Transverse colon (tissue), 4 donors: ENCODE measurements around the gene HMG20A. TPM values are rescaled to one million over a fixed set of nuclear protein-coding genes. Genes with fewer than 3 reads are reported as not detected.

Experiments used
- DNase-seq: peaks from one replicate; pipeline ENCODE4 v3.0.0-alpha.2; 2019
- H3K27ac ChIP-seq, 4 donors: fragments of 200-600 bp; sonication (generic); 2 replicates each; pipeline ENCODE4 v1.5.1; 2016 to 2018; ENCODE audit warnings: inconsistent platforms in 4 of 4
- H3K27me3 ChIP-seq: fragments of 200-600 bp; sonication (generic); 2 replicates; pipeline ENCODE4 v1.5.1; 2017; ENCODE audit warnings: inconsistent platforms
- H3K36me3 ChIP-seq, 4 donors: fragments of 200-600 bp; sonication (generic); 2 replicates each; pipeline ENCODE4 v1.5.1; 2017 to 2019; ENCODE audit warnings: inconsistent platforms in 4 of 4
- H3K4me1 ChIP-seq, 4 donors: fragments of 200-600 bp; sonication (generic); 2 replicates each; pipeline ENCODE4 v1.5.1; 2017 to 2020; ENCODE audit warnings: inconsistent platforms in 4 of 4
- H3K4me3 ChIP-seq, 4 donors: fragments of 200-600 bp; sonication (generic); 1 replicate in 1 of 4; 2 replicates in 3 of 4; pipeline versions ENCODE4 v1.5.1 to v1.6.1; 2017 to 2019; ENCODE audit warnings: inconsistent platforms in 4 of 4
- H3K9me3 ChIP-seq, 2 donors: fragments of 200-600 bp; sonication (generic); 2 replicates each; pipeline ENCODE4 v1.5.1; 2017 to 2019; ENCODE audit warnings: inconsistent platforms in 2 of 2
- EP300 ChIP-seq: sonication (generic); formaldehyde crosslinking; IDR thresholded peaks from one replicate; pipeline ENCODE4 v1.6.1; 2017; ENCODE audit warnings: antibody characterized with exemption, low read depth
- POLR2A ChIP-seq: fragments of 450-650 bp; IDR thresholded peaks from one replicate; pipeline ENCODE4 v1.6.1; 2016; ENCODE audit warnings: antibody characterized with exemption, mild to moderate bottlenecking, moderate library complexity
- POLR2AphosphoS5 ChIP-seq, 3 donors: sonication (generic); formaldehyde crosslinking; IDR thresholded peaks; one replicate each; pipeline ENCODE4 v1.6.1; 2016; ENCODE audit warnings: antibody characterized with exemption in 3 of 3
- WGBS, 2 donors: methylation state at CpG; one replicate each; pipeline ENCODE4 v1.1.5; 2018; ENCODE audit warnings: low coverage in 1 of 2; 5-methylcytosine and 5-hydroxymethylcytosine counted together
- in situ Hi-C, 4 donors: fragments of 200-750 bp; cut with MboI; loops; one replicate each; pipeline versions ENCODE4 v1.15.0 to v1.15.1; 2017; ENCODE audit warnings: low sequenced_read_pairs in 3 of 4, low pct_ligation_motif_present in 1 of 4, low pct_unique_long_range_greater_than_20kb in 1 of 4
- intact Hi-C: fragments of 100-400 bp; cut with DNase I; formaldehyde crosslinking; loops from one replicate; pipeline ENCODE4 v1.15.1; 2023; ENCODE audit warnings: low total_unique reads
- total RNA-seq, 4 donors: library from RNA; depleted of rRNA; stranded (reverse); fragments of >200 nt; gene quantifications; one replicate each; pipeline ENCODE4 v1.1.0, GENCODE V29; 2016
- TF ChIP-seq, protein P1 (sequence below), 5 experiments: fragments of 200-600 bp in 3 of 5; fragments of 450-650 bp in 2 of 5; sonication (generic) in 3 of 5; IDR thresholded peaks; 1 replicate in 2 of 5; 2 replicates in 3 of 5; pipeline ENCODE4 v1.5.1; 2016 to 2017; ENCODE audit warnings: antibody characterized with exemption in 5 of 5, inconsistent platforms in 3 of 5, mild to moderate bottlenecking in 2 of 5, moderate library complexity in 1 of 5

HMG20A gene
- total RNA-seq, 4 donors from 2014 or later = 27.5 to 51.1 (median 37.0) TPM

GRCh38 chr15:77497110-77497737, 76.5 kb downstream of the HMG20A start:
- peak; percentile 22 for DNase-seq
- peak overlapping the region in 1 of 4 donors; percentile 13 for H3K4me3 ChIP-seq
- H3K36me3 ChIP-seq = no peaks in the 10 kb centered on the region
- H3K4me1 ChIP-seq = peaks cover 13 to 29% (median 19%) of the 10 kb centered on the region in 4 donors
- no peaks in the 10 kb centered on the region for H3K27me3 ChIP-seq
- peak overlapping the region; percentile 41 to 83 (median 72) for H3K27ac ChIP-seq
- H3K9me3 ChIP-seq = no peaks in the 10 kb centered on the region
- TF ChIP-seq, protein P1, sequence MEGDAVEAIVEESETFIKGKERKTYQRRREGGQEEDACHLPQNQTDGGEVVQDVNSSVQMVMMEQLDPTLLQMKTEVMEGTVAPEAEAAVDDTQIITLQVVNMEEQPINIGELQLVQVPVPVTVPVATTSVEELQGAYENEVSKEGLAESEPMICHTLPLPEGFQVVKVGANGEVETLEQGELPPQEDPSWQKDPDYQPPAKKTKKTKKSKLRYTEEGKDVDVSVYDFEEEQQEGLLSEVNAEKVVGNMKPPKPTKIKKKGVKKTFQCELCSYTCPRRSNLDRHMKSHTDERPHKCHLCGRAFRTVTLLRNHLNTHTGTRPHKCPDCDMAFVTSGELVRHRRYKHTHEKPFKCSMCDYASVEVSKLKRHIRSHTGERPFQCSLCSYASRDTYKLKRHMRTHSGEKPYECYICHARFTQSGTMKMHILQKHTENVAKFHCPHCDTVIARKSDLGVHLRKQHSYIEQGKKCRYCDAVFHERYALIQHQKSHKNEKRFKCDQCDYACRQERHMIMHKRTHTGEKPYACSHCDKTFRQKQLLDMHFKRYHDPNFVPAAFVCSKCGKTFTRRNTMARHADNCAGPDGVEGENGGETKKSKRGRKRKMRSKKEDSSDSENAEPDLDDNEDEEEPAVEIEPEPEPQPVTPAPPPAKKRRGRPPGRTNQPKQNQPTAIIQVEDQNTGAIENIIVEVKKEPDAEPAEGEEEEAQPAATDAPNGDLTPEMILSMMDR (IDR thresholded peaks at IDR 0.05) = peak in 2 of 5 experiments; percentile 3 to 7
- no peak for TF ChIP-seq POLR2A
- in situ Hi-C loops (loop anchor here in 3 of 4 donors (5.0 to 25.0 kb wide), 3 partner anchors 372 to 385 kb away; no protein-coding TSS in a partner anchor), intact Hi-C loops (loop anchor here (2.0 kb wide), 1 partner anchor 78 kb away; no protein-coding TSS in a partner anchor)
- WGBS, 2 donors = 22 to 67% methylated on average over 1 to 6 of the region's 7 CpGs

DNA sequence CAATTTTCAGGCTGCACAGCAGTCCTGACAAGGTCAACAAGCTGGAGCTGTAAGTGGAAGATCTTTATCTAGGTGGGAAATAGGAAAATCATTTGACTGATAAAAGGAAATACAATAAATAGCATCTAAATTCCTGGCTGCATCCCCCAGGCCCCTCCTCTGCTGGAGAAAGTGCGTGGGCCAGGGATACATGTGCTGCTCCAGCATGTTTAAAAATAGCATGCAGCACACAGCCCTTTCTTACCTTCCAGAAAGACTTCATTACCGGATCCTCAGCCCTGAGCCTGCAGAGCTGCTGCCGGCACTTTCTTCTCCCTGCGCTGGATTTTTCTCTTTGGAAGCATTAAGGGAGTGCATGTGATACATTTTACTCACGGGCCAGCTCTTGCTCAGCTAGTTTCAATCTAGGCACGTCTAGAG, 77.3 kb downstream of the HMG20A start:
- in situ Hi-C loops (loop anchor here in 3 of 4 donors (5.0 to 25.0 kb wide), 3 partner anchors 373 to 386 kb away; no protein-coding TSS in a partner anchor), intact Hi-C loops (loop anchor here (2.0 kb wide), 1 partner anchor 79 kb away; no protein-coding TSS in a partner anchor)
- Histone ChIP-seq H3K9me3 (no peaks in the 10 kb centered on the region), H3K4me1 (peaks cover 13 to 29% (median 19%) of the 10 kb centered on the region in 4 donors), H3K36me3 (no peaks in the 10 kb centered on the region), H3K27ac (peak overlapping the region in 3 of 4 donors; percentile 71 to 83 (median 73)), H3K4me3 (no peak overlapping the region), H3K27me3 (no peaks in the 10 kb centered on the region)
- DNase-seq = no peak
- 60 to 76% methylated on average over 4 to 6 of the region's 6 CpGs for WGBS, 2 donors
- TF ChIP-seq POLR2A = no peak
- no peak for TF ChIP-seq EP300

- H3K4me1 ChIP-seq = peaks cover 14 to 29% (median 20%) of the 10 kb centered on the region in 4 donors
- H3K27me3 ChIP-seq = no peaks in the 10 kb centered on the region
- H3K36me3 ChIP-seq = no peaks in the 10 kb centered on the region
- WGBS, 2 donors = 92% methylated on average over 4 of the region's 4 CpGs; no CpG with 5 or more reads in 1 of the 2 donors
- no peak overlapping the region for H3K4me3 ChIP-seq
- intact Hi-C loops = no loop called here
- in situ Hi-C loops = loop anchor here in 3 of 4 donors (5.0 to 25.0 kb wide), 3 partner anchors 374 to 387 kb away; no protein-coding TSS in a partner anchor
- TF ChIP-seq POLR2AphosphoS5 (IDR thresholded peaks at IDR 0.05) = no peak
- TF ChIP-seq, protein P1 (IDR thresholded peaks at IDR 0.05) = no peak
- no peak for TF ChIP-seq POLR2A
- no peak for TF ChIP-seq EP300
- no peak for DNase-seq
- H3K9me3 ChIP-seq = no peaks in the 10 kb centered on the region
- H3K27ac ChIP-seq = no peak overlapping the region
Observed at GRCh38 chr15:77499087-77499760, 78.5 kb downstream of the HMG20A start.

GRCh38 chr15:77500989-77501388, 80.3 kb downstream of the HMG20A start:
- WGBS, 2 donors = 81 to 100% methylated on average over 2 of the region's 2 CpGs
- H3K4me1 ChIP-seq = peaks cover 14 to 24% (median 20%) of the 10 kb centered on the region in 4 donors
- H3K9me3 ChIP-seq = no peaks in the 10 kb centered on the region
- no peaks in the 10 kb centered on the region for H3K36me3 ChIP-seq
- no peak overlapping the region for H3K27ac ChIP-seq
- intact Hi-C loops = loop anchor here (10.0 kb wide), 1 partner anchor 316 kb away; no protein-coding TSS in a partner anchor
- no peak for DNase-seq
- no peaks in the 10 kb centered on the region for H3K27me3 ChIP-seq
- TF ChIP-seq, protein P1 (IDR thresholded peaks at IDR 0.05) = no peak
- no peak for TF ChIP-seq POLR2A
- TF ChIP-seq POLR2AphosphoS5 (IDR thresholded peaks at IDR 0.05) = no peak
- no peak for TF ChIP-seq EP300
- H3K4me3 ChIP-seq = no peak overlapping the region
- in situ Hi-C loops = no loop called here
